LNCAP (cell line): Measurements from ENCODE around the gene ASGR1.

Experiments
- TF ChIP-seq, protein P1 (sequence below): fragments of 450-650 bp; IDR thresholded peaks from 2 replicates; pipeline ENCODE4 v1.5.1; 2017; ENCODE audit warnings: mild to moderate bottlenecking

ASGR1 gene

GRCh38 chr17:7132511-7133094 is 46.6 kb downstream of the ASGR1 start:
- TF ChIP-seq, protein P1, sequence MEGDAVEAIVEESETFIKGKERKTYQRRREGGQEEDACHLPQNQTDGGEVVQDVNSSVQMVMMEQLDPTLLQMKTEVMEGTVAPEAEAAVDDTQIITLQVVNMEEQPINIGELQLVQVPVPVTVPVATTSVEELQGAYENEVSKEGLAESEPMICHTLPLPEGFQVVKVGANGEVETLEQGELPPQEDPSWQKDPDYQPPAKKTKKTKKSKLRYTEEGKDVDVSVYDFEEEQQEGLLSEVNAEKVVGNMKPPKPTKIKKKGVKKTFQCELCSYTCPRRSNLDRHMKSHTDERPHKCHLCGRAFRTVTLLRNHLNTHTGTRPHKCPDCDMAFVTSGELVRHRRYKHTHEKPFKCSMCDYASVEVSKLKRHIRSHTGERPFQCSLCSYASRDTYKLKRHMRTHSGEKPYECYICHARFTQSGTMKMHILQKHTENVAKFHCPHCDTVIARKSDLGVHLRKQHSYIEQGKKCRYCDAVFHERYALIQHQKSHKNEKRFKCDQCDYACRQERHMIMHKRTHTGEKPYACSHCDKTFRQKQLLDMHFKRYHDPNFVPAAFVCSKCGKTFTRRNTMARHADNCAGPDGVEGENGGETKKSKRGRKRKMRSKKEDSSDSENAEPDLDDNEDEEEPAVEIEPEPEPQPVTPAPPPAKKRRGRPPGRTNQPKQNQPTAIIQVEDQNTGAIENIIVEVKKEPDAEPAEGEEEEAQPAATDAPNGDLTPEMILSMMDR: no peak

GRCh38 chr17:7131423-7131791 is 47.8 kb downstream of the ASGR1 start:
- TF ChIP-seq, protein P1: no peak

GRCh38 chr17:7130621-7131422 is 48.3 kb downstream of the ASGR1 start:
- TF ChIP-seq, protein P1: no peak

DNA sequence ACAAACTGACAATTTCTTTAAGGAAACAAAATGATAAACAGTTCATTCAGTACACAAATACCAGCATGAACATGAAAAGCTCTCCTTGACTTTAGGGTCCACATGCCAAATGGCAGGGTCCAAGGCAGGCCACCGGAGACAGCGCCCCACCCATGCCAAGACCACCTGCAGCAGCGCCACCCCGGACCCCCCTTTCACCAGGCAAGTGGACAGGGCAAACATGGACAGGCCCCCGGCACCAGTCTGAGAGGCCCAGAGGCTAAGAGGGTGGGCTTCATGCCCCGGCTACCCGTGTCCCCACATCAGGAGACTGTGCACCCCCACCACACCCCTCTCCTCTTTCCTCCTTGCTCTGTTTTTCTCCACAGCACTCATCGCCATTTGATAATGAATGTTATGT is 49.9 kb downstream of the ASGR1 start:
- TF ChIP-seq, protein P1: no peak

GRCh38 chr17:7128160-7128559 is 51.0 kb downstream of the ASGR1 start:
- TF ChIP-seq, protein P1: no peak

- TF ChIP-seq, protein P1: no peak
Measured at GRCh38 chr17:7124923-7125322, 54.2 kb downstream of the ASGR1 start.

DNA sequence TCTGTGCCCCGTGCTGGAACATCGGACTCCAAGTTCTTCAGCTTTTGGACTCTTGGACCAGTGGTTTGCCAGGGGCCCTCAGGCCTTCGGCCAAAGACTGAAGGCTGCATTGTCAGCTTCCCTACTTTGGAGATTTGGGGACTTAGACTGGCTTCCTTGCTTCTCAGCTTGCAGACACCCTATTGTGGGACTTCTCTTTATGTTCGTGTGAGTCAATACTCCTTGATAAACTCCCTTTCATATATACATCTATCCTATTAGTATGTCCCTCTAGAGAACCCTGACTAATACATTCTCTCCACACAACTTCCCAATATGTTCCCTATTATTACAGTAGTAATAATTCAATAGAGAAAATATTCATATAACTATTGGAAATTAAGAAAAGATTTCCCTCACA is 55.3 kb downstream of the ASGR1 start:
- TF ChIP-seq, protein P1: no peak
